HG03066 (cell line): ENCODE results near the gene FAXDC2.

Source experiments
- ATAC-seq: cut with Tn5 transposase; IDR thresholded peaks from one replicate; pipeline ENCODE4 v1.9.1; 2021; ENCODE audit warnings: low read depth; ENCODE audit not compliant: unreplicated experiment

The FAXDC2 gene

GRCh38 chr5:154802050-154802449 lies 48.4 kb downstream of the FAXDC2 start:
- no peak for ATAC-seq

- ATAC-seq: no peak
These were observed 49.3 kb downstream of the FAXDC2 start for GRCh38 chr5:154801083-154801482.

- ATAC-seq: no peak
These were observed 49.8 kb downstream of the FAXDC2 start for GRCh38 chr5:154800582-154800981.

GRCh38 chr5:154797762-154798161 lies 52.6 kb downstream of the FAXDC2 start:
- no peak for ATAC-seq

- ATAC-seq: no peak
These were observed 55.2 kb downstream of the FAXDC2 start for GRCh38 chr5:154795235-154795596.

- no peak for ATAC-seq
These were observed 55.7 kb downstream of the FAXDC2 start for GRCh38 chr5:154794525-154795234.

- no peak for ATAC-seq
These were observed 56.5 kb downstream of the FAXDC2 start for GRCh38 chr5:154793599-154794524.

- peak; percentile 60 for ATAC-seq
These were observed 58.9 kb downstream of the FAXDC2 start for GRCh38 chr5:154791535-154791934.

- no peak for ATAC-seq
These were observed 62.2 kb downstream of the FAXDC2 start for GRCh38 chr5:154788212-154788611.

GRCh38 chr5:154786414-154786813 lies 64.0 kb downstream of the FAXDC2 start:
- ATAC-seq: no peak

GRCh38 chr5:154784856-154785255 lies 65.5 kb downstream of the FAXDC2 start:
- ATAC-seq: no peak

- peak; percentile 59 for ATAC-seq
These were observed 66.5 kb downstream of the FAXDC2 start for GRCh38 chr5:154783774-154784460.

- ATAC-seq: no peak
These were observed 67.4 kb downstream of the FAXDC2 start for GRCh38 chr5:154782812-154783592.

GRCh38 chr5:154782326-154782725 lies 68.1 kb downstream of the FAXDC2 start:
- ATAC-seq: no peak

- no peak for ATAC-seq
These were observed 70.3 kb downstream of the FAXDC2 start for GRCh38 chr5:154780128-154780527.

GRCh38 chr5:154779105-154779504 lies 71.3 kb downstream of the FAXDC2 start:
- ATAC-seq: no peak

GRCh38 chr5:154778534-154778933 lies 71.9 kb downstream of the FAXDC2 start:
- no peak for ATAC-seq

- ATAC-seq: no peak
These were observed 74.2 kb downstream of the FAXDC2 start for GRCh38 chr5:154776167-154776566.

GRCh38 chr5:154773326-154773725 lies 77.1 kb downstream of the FAXDC2 start:
- ATAC-seq: no peak

GRCh38 chr5:154771383-154771901 lies 79.0 kb downstream of the FAXDC2 start:
- no peak for ATAC-seq
